ENCODE results near the gene BACH2.

BACH2 gene

DNA sequence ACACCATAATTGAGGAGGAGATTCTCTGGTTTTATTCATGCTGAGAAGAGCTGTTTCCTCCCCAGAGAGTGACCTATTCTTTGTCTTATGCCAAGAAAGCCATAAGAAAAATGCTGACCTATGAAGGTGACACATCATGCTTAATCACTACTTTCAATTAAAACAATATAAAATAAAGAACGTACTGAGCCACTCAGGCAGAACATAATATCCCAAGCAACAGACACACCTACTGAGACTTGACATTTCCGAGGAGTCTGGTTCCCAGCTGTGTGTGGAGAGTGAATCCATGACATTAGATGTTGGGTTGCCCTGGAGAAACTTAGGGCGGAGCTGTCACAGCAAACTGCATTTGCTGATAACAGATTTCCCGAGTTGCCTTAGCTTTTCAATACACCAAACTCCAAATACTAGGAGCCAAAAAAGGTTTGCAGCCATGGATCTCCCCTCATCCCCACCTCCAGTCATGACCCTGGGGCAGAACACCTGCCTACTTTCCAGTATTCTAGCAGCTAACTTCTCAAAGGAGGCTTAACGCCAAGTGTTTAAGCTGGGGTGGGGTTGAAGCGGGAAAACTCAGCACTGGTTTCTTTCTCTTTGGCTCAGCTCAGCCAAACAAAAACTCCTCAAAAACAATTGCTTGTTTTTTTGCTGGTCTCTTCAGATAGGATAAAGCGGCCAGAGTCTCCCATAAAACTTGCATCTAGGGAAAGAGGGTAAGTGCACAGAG is 92.2 kb downstream of the BACH2 start:
- DNase-seq: no peak

DNA sequence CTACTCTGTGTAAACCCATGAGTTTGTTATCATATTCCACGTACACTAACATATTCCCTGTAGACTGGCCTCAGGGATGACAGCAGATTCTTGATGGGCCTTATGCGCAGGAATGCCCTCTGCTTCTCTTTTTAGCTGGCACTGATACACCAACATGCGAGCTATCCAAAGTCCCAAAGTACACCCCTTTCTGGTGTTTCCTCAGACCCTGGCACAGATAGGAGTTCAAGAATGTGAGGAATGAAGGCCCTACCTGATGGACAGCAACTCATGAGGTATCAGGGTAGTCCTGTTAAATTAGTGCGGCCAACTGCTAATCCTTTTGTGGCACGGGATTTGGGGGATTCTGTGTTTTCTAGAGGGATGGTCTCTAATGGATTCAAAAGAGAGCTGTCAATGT is 93.0 kb downstream of the BACH2 start:
- DNase-seq: no peak

DNA sequence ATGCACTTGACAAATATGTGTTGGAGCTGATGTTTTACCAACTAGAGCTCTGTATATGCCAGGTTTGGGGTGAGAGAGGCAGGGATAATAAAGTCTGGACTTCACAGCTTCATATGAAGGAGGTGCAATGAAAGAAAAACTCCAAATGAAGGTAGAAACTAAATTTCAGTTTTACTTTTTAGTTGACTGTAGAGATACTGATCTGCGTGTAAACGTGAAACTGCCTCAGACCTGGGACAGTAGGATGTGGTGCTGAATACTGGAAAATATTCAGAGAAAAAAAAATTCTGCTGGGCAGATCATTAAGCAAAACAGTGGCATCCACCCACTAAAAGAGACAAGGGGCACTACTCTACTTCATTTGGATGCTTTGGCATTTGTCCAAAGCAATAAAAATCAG is 94.5 kb downstream of the BACH2 start:
- DNase-seq: no peak

DNA sequence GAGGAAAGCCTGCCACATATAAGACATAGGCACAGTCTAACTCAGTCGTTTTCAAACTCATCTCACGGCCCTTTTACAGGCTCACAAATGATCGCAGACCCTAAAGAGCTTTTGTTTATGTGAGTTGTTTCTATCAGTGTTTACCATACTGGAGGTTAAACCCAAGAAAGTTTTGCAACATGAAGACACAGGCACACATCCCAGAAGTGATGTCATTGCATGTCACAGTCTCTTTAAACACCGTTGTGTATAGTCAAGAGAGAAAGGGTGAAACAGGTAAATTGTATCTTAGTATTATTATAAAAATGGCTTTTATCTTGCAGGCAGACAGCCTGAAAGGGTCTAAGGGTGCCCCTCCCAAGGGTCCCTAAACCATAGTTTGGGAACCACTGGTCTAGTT is 96.7 kb downstream of the BACH2 start:
- DNase-seq: no peak

DNA sequence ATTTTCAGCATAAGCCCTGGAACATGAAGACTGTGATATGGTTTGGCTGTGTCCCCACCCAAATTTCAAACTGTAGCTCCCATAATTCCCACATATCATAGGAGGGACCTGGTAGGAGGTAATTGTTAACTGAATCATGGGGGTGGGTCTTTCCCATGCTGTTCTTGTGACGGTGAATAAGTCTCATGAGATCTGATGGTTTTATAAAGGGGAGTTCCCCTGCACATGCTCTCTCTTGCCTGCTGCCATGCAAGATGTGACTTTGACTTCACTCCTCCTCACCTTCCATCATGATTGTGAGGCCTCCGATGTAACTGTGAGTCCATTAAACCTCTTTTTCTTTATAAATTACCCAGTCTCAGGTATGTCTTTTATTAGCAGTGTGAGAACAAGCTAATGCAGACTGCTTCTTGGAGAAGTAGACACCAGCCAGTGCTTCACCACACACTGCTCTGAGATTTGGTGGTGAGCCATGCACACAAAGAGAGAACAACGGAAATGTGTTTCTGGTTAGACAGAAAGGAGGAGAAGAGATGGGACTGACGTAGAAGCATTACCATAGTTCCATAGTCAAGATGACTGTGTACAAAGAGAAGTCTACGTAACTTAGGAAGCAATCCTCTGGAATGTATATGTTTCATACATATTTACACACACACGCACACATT is 97.8 kb downstream of the BACH2 start:
- DNase-seq: no peak

DNA sequence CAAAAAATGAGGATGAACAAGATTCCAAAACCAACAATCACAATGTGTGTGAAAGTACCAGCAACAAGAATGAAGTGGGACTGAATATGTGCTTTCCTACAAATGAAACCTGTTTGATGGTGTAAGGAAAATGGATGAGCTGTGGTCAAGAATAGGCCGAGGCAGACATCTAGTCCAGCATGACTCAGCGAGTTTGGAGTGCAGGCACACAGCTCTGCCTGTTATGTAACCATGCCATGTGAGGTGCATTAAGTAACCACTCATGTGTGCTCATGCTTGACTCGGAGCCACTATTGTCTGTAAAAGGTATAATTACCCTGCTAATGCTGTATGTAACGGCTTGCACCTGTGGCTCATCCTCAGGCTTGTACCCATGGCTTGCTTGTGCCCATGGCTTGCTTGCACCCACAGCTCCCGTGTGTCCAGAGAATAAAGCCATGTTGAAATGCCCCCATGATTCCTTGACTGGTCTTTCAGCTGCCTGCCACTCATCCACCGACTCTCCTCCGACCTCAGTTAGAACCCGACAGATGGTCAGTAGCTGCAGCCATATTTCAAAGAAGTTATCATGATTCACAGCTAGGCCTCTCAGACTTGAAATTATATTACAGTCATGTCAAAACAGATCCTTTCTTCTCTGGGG is 98.7 kb downstream of the BACH2 start:
- DNase-seq: peak; percentile 53

DNA sequence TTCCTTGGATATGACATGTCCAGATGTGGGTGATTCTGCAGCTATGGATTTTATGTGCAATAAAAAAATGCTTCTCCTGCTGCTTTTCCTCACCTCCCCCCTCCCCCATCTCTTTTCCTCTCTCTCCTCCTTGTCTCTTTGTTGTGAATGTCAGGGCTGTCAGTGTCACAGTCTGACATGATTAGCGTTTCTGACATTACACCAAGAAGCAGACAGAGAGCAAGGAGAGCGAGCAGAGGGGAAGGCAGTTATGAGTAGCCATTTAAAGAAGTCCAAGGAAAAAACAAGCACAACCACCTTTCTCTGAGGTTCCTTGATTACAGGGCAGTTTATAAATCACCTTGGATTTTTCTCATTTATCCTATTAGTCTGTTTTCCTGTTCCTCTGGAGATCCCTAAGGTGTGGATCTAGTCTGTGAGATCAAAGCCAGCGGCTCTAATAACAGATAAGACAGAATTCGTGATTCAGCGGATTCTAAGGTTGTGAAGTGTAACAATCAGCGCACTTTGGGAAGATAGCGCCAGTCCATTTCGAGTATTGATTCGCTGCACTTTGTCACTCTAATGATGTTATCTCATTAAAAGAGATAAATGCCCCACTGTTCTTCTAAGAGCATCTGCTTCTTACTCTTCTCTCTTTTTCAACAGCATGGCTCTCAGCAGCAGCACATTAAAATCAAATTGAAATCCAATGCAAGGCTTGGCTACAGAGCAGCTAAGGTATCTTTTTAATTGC is 101.4 kb downstream of the BACH2 start:
- DNase-seq: no peak

DNA sequence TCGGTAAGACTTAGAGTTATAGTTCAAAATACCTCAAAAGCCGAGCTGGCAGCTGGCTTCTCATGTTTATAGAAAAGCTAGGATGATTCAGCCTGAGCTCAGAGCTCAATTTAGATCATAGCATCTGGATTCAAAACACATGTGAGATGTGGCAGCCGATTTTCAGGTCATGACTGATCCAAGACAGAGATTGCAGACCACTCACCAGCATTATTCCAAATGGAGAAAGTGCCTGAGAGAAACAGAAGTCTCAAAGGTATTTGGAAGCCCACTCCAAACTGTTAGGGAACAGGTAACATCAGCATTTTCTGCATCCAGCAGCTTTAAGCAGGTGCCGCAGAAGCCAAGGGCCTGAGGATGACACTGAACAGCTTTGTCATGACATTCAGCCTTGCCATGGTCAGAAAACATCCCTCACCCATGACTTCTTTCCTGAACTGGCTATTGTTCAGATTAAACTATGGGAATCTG is 102.2 kb downstream of the BACH2 start:
- DNase-seq: no peak

DNA sequence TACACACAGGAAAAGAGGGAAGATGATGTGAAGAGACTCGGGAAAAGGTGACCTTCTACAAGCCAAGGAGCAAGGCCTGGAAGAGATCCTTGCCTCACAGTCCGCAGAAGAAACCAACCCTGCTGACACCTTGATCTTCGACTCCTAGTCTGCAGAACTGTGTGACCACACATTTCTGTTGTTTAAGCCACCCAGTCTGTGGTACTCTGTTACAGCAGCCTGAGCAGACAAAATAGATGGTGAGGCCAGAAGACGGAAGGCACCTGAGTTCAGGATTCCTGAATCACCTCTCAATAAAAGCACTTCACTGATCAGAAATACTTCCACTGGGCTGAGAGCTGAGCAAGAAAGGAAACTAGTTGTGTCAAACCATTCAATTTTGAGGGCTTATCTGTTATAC is 103.3 kb downstream of the BACH2 start:
- DNase-seq: no peak

DNA sequence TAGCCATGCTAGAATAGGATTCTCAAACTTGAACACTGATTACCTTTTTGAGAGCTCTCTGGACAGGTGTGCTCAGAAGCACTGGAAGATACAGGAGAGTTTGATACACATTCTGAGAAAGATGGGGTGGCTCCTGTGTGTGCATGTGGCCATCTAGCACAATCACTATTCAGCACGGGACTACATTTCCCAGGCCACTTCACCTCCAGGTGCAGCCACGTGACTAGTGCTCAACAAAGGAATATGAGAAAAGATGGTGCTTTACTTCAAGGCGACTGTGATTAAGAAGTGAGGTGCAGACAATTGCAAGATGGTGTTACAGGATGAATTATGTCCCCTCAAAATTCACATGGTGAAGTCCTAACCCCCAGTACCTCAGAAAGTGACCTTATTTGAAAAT is 103.8 kb downstream of the BACH2 start:
- no peak for DNase-seq

DNA sequence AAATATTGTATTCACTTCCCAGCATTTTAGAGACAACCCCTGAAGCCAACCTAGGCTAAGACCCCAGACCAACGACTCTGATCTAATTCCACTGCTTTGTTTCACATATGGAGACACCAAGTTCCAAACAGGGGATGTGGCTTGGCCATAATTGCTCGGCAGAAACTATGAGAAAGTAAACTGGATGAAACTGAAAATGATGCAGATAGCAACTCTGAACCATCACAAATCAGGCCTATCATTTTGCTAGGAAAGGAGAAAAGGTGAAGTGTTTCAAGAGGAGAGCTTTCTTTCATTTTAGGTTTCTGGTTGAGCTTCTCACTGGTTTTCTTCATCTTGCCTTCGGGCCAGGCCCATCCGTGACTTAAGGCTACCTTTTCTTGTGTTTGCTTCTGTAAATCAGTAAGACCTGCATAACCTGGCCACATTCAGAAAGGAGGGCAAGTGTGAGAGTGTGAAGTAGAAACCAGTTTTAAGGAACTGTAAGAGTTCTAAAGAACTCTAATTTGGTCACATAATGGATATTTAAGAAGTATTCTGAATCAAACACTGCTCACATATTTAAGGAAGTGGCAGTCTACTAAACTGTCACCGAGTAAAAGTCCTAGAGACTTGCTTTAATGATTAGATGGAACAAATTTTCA is 105.8 kb downstream of the BACH2 start:
- no peak for DNase-seq

DNA sequence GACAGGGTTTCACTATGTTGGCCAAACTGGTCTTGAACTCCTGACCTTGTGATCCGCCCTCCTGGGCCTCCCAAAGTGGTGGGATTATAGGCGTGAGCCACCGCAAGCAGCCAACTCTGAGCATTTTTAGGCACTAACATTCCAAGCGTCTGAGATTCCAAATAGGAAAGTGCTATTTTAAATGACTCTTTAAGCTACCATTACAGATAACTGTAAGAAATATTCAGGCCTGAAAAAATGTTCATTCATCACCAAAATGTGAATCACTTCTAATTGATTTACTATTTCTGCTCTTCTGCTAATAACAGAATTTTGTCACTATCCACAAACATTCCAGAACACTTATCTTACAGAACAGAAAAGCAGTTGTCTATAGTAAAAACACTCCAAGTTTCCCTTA is 106.5 kb downstream of the BACH2 start:
- DNase-seq: no peak

DNA sequence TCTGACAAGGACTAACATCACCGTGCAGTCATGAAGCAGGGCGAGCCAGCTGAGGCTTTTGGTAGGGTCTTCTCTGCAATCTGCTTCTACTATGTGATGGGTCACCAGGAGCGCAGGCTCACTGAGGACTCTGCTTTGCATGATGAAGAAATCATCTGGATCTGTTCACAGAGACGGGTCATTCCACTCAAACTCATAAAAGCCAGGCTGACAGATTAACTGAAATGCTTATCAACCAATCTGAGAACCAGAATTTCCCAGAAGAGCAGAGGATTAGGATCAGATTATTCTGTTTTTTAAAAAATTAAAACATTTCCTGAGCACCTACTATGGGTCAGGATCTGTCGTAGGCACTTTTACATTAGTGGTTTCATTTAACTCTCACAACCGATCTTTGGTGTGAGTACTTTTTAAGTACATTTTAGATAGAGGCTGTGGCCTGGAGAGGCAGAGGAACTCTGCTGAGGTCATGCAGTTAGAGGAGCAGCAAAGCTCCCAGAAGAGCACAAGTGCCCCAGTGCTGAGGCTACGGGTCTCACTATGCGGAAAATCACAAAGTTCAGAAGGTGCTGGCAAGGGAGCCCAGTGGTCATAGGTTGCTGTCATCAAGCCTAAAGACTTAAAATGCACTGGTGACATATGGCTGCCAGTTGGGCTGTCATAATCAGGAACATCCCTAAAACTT is 109.1 kb downstream of the BACH2 start:
- DNase-seq: peak; percentile 43

DNA sequence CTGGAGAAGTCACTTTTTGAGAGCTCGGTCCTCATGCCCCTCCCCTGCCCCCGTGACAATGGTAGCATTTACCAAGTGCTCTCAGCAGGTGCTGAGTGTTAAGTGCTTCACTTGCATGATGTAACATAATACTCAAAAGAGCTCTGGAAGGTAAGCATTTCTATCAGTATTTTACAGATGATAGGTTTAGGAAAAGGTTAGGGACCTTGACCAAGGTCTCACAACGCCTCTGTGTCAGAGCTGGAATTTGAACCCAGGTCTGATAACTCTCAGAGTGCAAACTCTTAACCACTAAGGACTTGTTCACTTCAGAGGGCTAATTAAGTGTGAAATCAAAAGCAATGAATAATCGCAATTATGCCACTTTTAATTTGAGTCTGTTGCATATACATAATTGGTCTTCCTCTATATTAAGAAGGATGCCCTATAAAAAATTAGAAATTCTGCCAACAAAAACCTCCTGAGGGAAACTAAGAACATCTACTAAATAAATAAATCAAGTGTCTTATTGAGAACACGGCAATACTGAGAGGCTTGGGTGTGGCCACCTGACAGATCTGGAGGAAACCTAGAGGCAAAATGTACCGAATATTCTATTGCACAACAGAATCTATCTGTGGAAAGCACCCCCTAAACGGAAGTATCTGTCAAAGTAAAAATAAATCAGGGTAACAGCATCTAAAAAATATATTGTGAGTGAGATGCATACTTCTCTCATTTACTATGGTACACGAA is 109.8 kb downstream of the BACH2 start:
- peak; percentile 70 for DNase-seq

DNA sequence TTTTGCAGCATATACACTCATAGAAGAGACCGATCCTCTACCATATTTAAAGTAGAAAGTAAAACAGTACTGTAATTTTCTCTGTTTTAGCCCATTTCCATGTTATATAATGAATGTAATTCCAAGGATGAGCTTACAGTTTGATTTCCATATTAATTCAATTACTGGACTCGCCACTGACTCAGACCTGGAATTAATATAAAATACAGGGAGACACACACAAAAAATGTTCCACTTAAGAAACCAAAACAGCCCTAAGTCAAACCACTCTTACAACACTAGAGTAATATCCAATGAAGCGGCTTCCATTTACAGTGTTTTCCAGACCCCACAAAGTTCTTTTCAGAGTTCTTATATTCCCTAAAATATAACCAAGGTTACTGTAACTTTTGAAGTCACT is 110.6 kb downstream of the BACH2 start:
- no peak for DNase-seq

DNA sequence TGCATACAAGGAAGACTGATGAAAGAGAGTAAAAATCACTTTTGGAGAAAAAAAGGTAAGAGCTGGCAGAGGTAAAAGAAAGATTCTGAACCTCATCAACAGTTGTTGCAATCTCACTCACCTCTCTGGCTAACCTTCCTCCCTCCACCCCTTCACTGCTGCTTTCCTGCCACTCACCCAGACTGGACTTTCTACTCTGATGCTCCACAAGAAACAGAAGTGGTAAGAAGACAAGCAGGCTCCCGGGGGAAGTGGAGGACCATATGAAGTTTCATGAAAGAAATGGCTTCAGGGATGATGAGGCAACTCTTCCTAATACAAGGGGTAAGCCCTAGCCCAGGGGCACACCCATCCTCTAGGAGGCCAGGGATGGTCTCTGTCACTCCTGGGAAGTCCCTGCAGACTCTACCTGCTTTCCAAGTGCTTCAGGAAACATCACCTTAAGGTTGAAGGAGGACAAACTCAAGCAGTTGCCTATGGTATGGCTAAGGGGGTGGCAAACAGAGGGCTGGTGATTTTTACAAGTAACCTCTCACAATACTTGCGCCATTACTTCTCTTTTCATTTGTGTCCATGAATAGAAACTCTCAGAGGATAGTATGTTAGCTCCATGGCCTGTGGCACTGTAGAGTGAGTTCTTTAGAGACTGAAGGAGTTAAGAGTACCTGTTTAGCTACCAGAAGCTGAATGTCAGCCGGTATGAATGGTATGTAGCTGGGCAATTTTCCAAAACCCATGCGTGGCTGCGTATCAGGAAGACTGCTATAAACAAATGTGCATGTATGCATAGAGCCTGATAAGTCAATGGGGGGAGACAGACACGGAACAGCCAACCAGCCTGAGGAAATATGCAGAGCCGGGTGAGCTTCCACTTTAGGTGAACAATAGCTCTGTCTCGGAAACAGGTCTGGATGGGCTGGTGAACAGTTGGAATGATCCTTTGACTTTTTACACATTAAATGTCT is 112.0 kb downstream of the BACH2 start:
- peak; percentile 92 for DNase-seq

DNA sequence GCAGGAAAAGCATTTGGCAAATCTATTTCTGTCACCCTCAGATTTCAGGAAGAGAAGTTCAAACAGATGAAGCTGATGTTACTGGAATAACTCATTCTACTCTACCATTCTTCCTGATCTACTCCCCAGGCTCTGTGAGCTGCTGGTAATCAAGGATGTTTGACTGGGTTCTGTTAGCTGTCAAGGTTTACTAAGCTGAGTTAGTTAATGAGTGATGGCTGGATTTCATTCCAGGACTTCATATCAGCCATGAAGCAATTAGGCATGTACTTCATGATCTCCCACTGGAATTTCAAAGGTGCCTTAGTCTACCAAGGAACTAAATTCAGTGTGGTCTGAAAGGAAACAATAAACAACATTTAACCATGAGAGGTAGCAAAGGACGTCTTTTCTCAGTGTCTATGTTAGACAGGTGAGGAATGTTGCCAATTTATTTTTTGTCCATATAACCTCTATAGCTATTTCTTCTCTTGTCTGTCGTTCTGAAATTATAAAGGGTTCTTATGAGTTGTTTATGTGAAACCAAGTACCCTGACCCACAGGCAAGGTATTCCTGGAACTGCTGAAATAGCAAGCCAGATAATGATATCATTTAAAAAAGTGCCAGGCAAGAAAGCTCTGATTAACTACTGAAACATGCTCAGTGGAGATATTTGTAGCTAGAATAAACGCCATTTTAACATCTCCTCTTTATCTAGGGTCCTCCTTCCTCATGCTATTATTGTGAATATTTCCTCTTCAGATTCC is 112.9 kb downstream of the BACH2 start:
- no peak for DNase-seq

DNA sequence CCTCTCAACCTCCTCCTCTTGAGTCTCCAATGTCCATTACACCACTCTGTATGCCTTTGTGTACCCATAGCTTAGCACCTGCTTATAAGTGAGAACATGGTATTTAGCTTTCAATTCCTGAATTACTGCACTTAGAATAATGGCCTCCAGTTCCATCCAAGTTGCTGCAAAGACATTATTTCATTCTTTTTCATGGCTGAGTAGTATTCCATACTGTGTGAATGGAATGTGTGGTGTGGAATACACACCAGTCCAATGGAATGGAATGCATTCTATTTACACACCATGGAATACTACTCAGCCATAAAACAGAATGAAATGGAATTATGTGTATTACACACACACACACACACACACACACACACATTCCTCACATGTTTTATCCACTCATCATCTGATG is 116.1 kb downstream of the BACH2 start:
- DNase-seq: no peak

Measured in hematopoietic multipotent progenitor cell treated with erythropoietin and hydrocortisone succinate and interleukin-3 and kit ligand, for 4 days (in vitro differentiated cells).